Naive B cell (primary cell): ENCODE measurements around the gene ZBTB9. TPM values are rescaled to one million over a fixed set of nuclear protein-coding genes. Genes with fewer than 3 reads are reported as not detected.

Experiments
- ATAC-seq, 2 donors: fragments of 150-1000 bp; cut with Tn5 transposase; 2 replicates each; pipeline ENCODE4 v1.10.0; 2021; ENCODE audit warnings: low read depth in 2 of 2, mild to moderate bottlenecking in 2 of 2, moderate library complexity in 2 of 2
- DNase-seq: peaks from one replicate; pipeline ENCODE4 v3.0.0; 2022
- H3K27ac Mint-ChIP-seq, 6 donors: one replicate each; pipeline ENCODE4 v1.8.0; 2020 to 2022; ENCODE audit warnings: mild to moderate bottlenecking in 6 of 6, mixed read lengths in 6 of 6, moderate library complexity in 5 of 6, inconsistent platforms in 2 of 6
- H3K27me3 Mint-ChIP-seq, 3 donors: one replicate each; pipeline ENCODE4 v1.8.0; 2021 to 2022; ENCODE audit warnings: mixed read lengths in 3 of 3, mild to moderate bottlenecking in 1 of 3
- H3K36me3 Mint-ChIP-seq, 2 donors: one replicate each; pipeline ENCODE4 v1.8.0; 2020 to 2022; ENCODE audit warnings: mixed read lengths in 2 of 2, inconsistent platforms in 1 of 2, mild to moderate bottlenecking in 1 of 2
- H3K4me1 Mint-ChIP-seq, 3 donors: one replicate each; pipeline ENCODE4 v1.8.0; 2020 to 2022; ENCODE audit warnings: mixed read lengths in 3 of 3, inconsistent platforms in 1 of 3, mild to moderate bottlenecking in 1 of 3, moderate library complexity in 1 of 3
- H3K4me3 Mint-ChIP-seq, 8 donors: one replicate each; pipeline ENCODE4 v1.8.0; 2020 to 2022; ENCODE audit warnings: mild to moderate bottlenecking in 8 of 8, mixed read lengths in 8 of 8, moderate library complexity in 8 of 8, inconsistent platforms in 2 of 8
- H3K9me3 Mint-ChIP-seq, 7 donors: one replicate each; pipeline ENCODE4 v1.8.0; 2020 to 2022; ENCODE audit warnings: mixed read lengths in 7 of 7, mild to moderate bottlenecking in 5 of 7, inconsistent platforms in 2 of 7, moderate library complexity in 1 of 7
- polyA plus RNA-seq, 6 donors: library from polyadenylated mRNA; unstranded; fragments of 300-500 nt; fragmentation: Illumina TruSeq; gene quantifications; one replicate each; pipeline ENCODE4 v1.2.3, GENCODE V29; 2021; ENCODE audit warnings: low read depth in 6 of 6

The ZBTB9 gene
- polyA plus RNA-seq, 6 donors from 2014 or later = 4.8 to 9.7 (median 7.0) TPM

GRCh38 chr6:33414592-33415271 is 39.6 kb upstream of the ZBTB9 start:
- peaks cover 0 to 4% (median 4%) of the 10 kb centered on the region in 3 donors for H3K27me3 Mint-ChIP-seq
- peak overlapping the region in 7 of 8 donors; percentile 19 to 89 (median 68) for H3K4me3 Mint-ChIP-seq
- DNase-seq = peak; percentile 59
- H3K4me1 Mint-ChIP-seq = peaks cover 69 to 83% (median 71%) of the 10 kb centered on the region in 3 donors
- H3K36me3 Mint-ChIP-seq = peaks cover 0 to 38% of the 10 kb centered on the region in 2 donors
- H3K27ac Mint-ChIP-seq = peak overlapping the region in 5 of 6 donors; percentile 85 to 99 (median 94)
- H3K9me3 Mint-ChIP-seq = no peaks in the 10 kb centered on the region
- no peak for ATAC-seq

- DNase-seq (no peak), ATAC-seq (no peak)
- peaks cover 64 to 82% (median 67%) of the 10 kb centered on the region in 3 donors for H3K4me1 Mint-ChIP-seq
- H3K9me3 Mint-ChIP-seq = no peaks in the 10 kb centered on the region
- peaks cover 2 to 4% (median 4%) of the 10 kb centered on the region in 3 donors for H3K27me3 Mint-ChIP-seq
- peaks cover 0 to 38% of the 10 kb centered on the region in 2 donors for H3K36me3 Mint-ChIP-seq
- H3K27ac Mint-ChIP-seq = peak overlapping the region in 5 of 6 donors; percentile 27 to 99 (median 98)
- H3K4me3 Mint-ChIP-seq = peak overlapping the region in 7 of 8 donors; percentile 23 to 89 (median 53)
Observed at GRCh38 chr6:33415831-33416230, 38.5 kb upstream of the ZBTB9 start.

GRCh38 chr6:33416386-33417127 is 37.8 kb upstream of the ZBTB9 start:
- peaks cover 61 to 79% (median 62%) of the 10 kb centered on the region in 3 donors for H3K4me1 Mint-ChIP-seq
- ATAC-seq = no peak
- H3K4me3 Mint-ChIP-seq = peak overlapping the region; percentile 84 to 95 (median 92)
- H3K27ac Mint-ChIP-seq = peak overlapping the region; percentile 69 to 99 (median 98)
- no peaks in the 10 kb centered on the region for H3K9me3 Mint-ChIP-seq
- no peak for DNase-seq
- peaks cover 0 to 38% of the 10 kb centered on the region in 2 donors for H3K36me3 Mint-ChIP-seq
- H3K27me3 Mint-ChIP-seq = peaks cover 4 to 10% (median 8%) of the 10 kb centered on the region in 3 donors

GRCh38 chr6:33417128-33417902 is 37.1 kb upstream of the ZBTB9 start:
- Mint-ChIP-seq H3K4me3 (peak overlapping the region; percentile 84 to 95 (median 92)), H3K9me3 (no peaks in the 10 kb centered on the region), H3K27me3 (peaks cover 4 to 12% (median 8%) of the 10 kb centered on the region in 3 donors), H3K27ac (peak overlapping the region; percentile 98 to 99 (median 98)), H3K36me3 (peaks cover 0 to 38% of the 10 kb centered on the region in 2 donors), H3K4me1 (peaks cover 57 to 73% (median 59%) of the 10 kb centered on the region in 3 donors)
- no peak for DNase-seq
- no peak for ATAC-seq

- DNase-seq = peak; percentile 99
- Mint-ChIP-seq H3K4me1 (peaks cover 50 to 65% (median 51%) of the 10 kb centered on the region in 3 donors), H3K36me3 (peaks cover 0 to 35% of the 10 kb centered on the region in 2 donors), H3K27me3 (peaks cover 4 to 12% (median 8%) of the 10 kb centered on the region in 3 donors), H3K4me3 (peak within 1 kb of the TSS; percentile 84 to 95 (median 92)), H3K9me3 (no peaks in the 10 kb centered on the region), H3K27ac (peak within 1 kb of the TSS; percentile 98 to 99 (median 98))
- ATAC-seq = peak; percentile 85 to 87
Observed at GRCh38 chr6:33417903-33418689, 36.3 kb upstream of the ZBTB9 start, which contains the start of gene CUTA. Gene CUTA (minus strand): TSS chr6:33418107. CDS start chr6:33418000, 107 bp downstream.

GRCh38 chr6:33418690-33419291 is 35.6 kb upstream of the ZBTB9 start:
- no peaks in the 10 kb centered on the region for H3K9me3 Mint-ChIP-seq
- H3K4me3 Mint-ChIP-seq = peak overlapping the region; percentile 84 to 95 (median 92)
- peaks cover 4 to 12% (median 8%) of the 10 kb centered on the region in 3 donors for H3K27me3 Mint-ChIP-seq
- peaks cover 0 to 28% of the 10 kb centered on the region in 2 donors for H3K36me3 Mint-ChIP-seq
- peaks cover 45 to 61% (median 49%) of the 10 kb centered on the region in 3 donors for H3K4me1 Mint-ChIP-seq
- ATAC-seq (no peak), DNase-seq (no peak)
- peak overlapping the region; percentile 98 to 99 (median 98) for H3K27ac Mint-ChIP-seq

- H3K4me3 Mint-ChIP-seq = peak within 1 kb of the TSS in 7 of 8 donors; percentile 25 to 85 (median 75)
- H3K27ac Mint-ChIP-seq = peak within 1 kb of the TSS; percentile 19 to 99 (median 89)
- H3K27me3 Mint-ChIP-seq = peaks cover 4 to 12% (median 8%) of the 10 kb centered on the region in 3 donors
- H3K4me1 Mint-ChIP-seq = peaks cover 45 to 61% (median 49%) of the 10 kb centered on the region in 3 donors
- DNase-seq = no peak
- H3K9me3 Mint-ChIP-seq = no peaks in the 10 kb centered on the region
- peaks cover 0 to 18% of the 10 kb centered on the region in 2 donors for H3K36me3 Mint-ChIP-seq
- no peak for ATAC-seq
Observed at GRCh38 chr6:33419580-33420490, 34.5 kb upstream of the ZBTB9 start, which contains the start of gene SYNGAP1. Gene SYNGAP1 (plus strand): TSS chr6:33420065. CDS start chr6:33420265, 200 bp downstream.

- ATAC-seq (no peak), DNase-seq (no peak)
- H3K27me3 Mint-ChIP-seq = peaks cover 4 to 12% (median 8%) of the 10 kb centered on the region in 3 donors
- no peaks in the 10 kb centered on the region for H3K9me3 Mint-ChIP-seq
- peaks cover 45 to 63% (median 50%) of the 10 kb centered on the region in 3 donors for H3K4me1 Mint-ChIP-seq
- H3K27ac Mint-ChIP-seq = peak overlapping the region in 3 of 6 donors; percentile 1 to 48 (median 19)
- peak overlapping the region in 1 of 8 donors; percentile 70 for H3K4me3 Mint-ChIP-seq
- peaks cover 0 to 12% of the 10 kb centered on the region in 2 donors for H3K36me3 Mint-ChIP-seq
Observed at GRCh38 chr6:33420491-33421343, 33.7 kb upstream of the ZBTB9 start.

GRCh38 chr6:33421344-33421643 is 33.1 kb upstream of the ZBTB9 start:
- Mint-ChIP-seq H3K36me3 (peaks cover 0 to 6% of the 10 kb centered on the region in 2 donors), H3K4me3 (peak overlapping the region in 1 of 8 donors; percentile 70), H3K27ac (peak overlapping the region in 2 of 6 donors; percentile 1 to 48), H3K27me3 (peaks cover 4 to 12% (median 8%) of the 10 kb centered on the region in 3 donors), H3K4me1 (peaks cover 44 to 62% (median 48%) of the 10 kb centered on the region in 3 donors), H3K9me3 (no peaks in the 10 kb centered on the region)
- ATAC-seq (no peak), DNase-seq (no peak)

- ATAC-seq = no peak
- Mint-ChIP-seq H3K36me3 (no peaks in the 10 kb centered on the region), H3K27ac (peak overlapping the region in 4 of 6 donors; percentile 30 to 99 (median 93)), H3K4me1 (peaks cover 45 to 59% (median 46%) of the 10 kb centered on the region in 3 donors), H3K9me3 (no peaks in the 10 kb centered on the region), H3K27me3 (peaks cover 0 to 8% (median 8%) of the 10 kb centered on the region in 3 donors), H3K4me3 (peak overlapping the region in 7 of 8 donors; percentile 65 to 99 (median 91))
- no peak for DNase-seq
Observed at GRCh38 chr6:33423777-33424176, 30.6 kb upstream of the ZBTB9 start.
